CD1c-positive myeloid dendritic cell (primary cell): Measurements from ENCODE around the gene KCNG2.

Source experiments
- DNase-seq: peaks from one replicate; pipeline ENCODE4 v3.0.0-alpha.2; 2016; ENCODE audit errors: extremely low spot score

Gene KCNG2

DNA sequence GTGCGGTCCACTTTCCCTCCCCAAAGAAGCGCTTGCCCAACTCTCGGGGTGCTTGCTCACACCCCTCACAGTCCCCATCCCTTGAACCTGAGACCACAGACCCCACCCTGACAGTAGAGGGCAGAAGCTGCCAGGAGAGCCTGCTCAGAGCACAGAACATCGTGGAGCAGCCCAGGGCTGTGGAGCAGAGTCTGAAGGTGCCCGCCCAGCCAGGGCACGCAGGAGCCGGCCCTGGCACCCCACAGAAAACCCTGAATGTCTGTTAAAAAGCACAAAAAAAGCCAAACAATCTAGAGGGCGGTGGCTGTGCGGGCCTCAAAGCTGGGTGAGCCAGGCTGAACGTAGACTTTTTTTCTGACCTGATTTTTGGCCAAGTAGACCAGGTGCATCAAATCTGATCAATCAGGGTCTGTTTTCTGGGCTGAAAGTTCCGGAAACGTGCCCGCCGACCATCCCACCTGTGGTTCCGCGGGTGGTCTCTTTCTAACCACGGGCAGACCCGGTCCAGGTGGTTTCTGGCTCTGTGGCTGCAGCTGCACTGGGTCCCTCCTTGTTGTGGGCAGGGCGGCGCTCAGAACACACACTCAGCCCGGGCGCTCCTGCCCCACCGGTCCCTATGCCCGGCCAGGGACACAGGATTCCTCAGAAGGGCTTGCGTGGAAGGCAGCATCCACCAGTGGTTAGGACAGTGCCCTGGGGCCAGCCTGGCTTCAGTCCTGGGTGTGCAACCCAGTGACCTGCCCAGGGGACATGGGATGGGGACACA, 87.4 kb downstream of the KCNG2 start:
- no peak for DNase-seq

DNA sequence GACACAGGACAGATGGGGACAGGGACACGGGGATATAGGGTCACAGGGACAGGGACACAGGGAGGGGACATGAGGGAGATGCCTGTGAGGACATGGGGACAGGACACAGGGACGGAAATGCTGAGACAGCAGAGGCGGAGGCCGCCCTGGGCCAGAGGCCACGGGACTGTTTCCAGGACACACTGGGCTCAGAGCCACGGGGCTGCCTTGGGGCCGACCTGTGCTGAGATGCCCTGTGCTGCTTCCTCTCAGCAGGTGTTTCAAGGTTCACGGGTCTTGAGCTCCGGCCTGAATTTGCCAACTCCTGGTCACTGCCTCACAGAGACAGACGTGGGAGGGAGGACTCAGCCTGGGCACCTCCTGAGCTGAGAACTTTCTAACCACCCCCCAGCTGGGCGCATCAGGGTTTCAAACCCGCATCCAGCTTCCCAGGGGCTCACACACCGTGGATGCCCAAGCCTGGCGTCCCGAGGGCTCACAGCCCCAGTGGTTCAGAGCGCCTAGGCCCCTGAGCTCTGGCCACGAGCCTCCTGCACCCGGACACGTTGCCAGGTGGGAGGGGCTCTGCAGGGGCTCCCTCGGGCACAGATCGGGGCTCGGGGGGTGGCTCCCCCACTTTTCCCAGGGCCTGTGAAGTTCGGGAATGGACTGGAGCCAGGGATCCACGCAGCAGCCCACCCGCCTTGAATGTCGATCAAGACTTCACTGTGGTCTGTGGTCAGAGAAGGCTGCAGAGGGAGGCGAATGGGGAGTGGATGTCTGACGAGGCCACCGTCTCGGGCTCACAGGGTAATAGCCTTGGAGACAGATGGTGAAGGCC, 89.7 kb downstream of the KCNG2 start:
- no peak for DNase-seq

DNA sequence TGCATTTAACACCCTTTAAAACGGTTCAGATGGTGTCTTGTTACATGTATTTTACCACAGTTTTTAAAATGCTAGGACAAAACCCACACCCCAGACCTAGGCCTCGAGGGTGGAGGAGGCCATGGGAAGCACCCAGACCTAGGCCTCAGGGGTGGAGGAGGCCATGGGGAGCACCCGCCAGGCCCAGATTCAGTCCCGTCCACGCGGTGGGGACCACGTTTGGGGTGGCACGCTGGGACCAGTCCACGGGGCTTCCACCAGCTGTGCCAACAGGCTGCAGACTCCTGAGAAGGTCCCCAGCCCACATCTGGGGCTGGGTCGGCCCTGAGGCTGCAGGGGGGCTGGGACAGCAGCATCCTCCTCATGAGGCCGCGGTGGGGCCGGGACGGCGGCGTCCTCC, 90.3 kb downstream of the KCNG2 start:
- DNase-seq: no peak

DNA sequence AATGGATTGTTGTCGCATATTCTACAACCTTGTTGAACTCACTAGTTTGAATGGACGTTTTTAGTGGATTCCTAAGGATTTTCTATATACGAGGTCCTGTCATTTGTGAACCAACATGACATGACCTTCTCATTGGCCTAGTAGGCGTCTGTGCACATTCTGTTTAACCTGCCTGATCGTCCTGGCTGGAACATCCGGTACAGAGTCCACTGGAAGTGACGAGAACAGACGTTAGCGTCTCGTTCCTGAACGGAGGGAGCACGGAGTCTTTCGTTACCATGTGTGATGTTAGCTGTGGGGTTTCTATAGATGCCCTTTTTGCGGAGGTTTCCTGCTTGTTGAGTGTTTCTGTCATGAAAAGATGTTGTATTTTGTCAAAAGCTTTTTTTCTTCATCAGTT, 91.8 kb downstream of the KCNG2 start:
- no peak for DNase-seq

DNA sequence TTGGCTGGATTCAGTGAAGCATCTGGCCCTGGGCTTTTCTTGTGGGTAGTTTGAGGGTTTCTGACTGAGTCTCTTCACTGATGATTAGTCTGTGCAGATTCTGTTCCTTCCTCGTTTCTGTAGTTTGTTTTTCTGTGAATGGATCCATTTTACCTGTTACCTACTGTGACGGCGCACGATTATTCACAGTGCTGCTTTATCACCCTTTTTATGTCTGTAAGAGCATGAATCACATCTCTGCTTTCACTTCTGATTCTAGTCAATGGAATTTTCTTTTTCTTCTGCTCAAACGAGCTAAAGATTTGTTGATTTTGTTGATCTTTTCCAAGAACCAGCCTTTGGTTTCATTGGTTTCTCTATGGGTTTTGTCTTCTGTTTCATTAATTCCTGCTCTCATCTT, 92.9 kb downstream of the KCNG2 start:
- DNase-seq: no peak

DNA sequence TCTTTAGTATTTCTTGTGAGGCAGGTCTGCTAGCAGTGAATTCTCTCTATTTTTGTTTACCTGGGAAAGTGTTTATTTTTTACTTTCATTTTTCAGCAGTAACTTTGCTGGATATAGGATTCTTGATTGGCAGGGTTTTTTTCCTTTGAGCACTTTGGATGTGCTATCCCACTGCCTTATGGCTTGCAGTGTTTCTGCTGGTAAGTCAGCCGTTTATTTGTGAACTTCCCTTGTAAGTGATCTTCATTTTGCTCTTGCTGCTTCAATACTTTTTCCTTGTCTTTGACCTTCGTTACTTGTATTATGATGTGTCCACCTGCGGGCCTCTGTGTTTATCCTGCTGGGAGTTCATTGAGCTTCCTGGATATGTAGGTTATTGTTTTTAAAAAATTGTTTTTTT, 99.0 kb downstream of the KCNG2 start:
- DNase-seq: no peak

DNA sequence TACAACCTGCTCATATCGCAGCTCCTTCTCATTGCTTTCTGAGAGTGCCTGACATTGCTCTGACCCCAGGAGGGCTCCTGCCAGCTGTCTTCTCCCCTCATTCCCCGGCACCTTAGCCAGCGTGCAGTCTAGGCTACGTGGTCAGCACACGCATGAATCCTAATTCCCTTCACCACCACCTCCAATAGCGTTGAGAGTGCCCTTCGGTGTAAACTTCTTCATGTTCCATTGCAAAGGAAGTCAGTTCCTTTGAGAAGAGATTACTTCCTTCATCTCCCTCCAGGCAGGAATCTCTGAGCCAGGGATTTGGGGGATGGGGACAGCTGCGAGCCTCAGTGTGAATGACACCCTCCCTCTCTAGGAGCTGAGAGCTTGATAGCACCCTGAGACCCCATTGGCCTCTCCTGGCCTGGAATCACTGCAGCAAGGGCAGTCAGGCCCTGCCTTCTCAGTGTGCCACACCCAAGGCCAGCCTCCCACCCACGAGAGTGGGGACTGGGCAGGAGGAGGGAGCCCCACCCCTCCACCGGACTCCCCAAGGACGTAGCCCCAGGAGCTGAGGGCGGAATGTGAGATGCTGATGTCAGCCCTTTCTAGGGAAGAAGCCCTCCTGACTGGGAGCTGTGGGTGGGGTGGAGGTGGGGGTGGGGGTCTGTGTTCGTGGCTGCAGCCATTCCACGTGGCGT, 100.3 kb downstream of the KCNG2 start:
- no peak for DNase-seq

DNA sequence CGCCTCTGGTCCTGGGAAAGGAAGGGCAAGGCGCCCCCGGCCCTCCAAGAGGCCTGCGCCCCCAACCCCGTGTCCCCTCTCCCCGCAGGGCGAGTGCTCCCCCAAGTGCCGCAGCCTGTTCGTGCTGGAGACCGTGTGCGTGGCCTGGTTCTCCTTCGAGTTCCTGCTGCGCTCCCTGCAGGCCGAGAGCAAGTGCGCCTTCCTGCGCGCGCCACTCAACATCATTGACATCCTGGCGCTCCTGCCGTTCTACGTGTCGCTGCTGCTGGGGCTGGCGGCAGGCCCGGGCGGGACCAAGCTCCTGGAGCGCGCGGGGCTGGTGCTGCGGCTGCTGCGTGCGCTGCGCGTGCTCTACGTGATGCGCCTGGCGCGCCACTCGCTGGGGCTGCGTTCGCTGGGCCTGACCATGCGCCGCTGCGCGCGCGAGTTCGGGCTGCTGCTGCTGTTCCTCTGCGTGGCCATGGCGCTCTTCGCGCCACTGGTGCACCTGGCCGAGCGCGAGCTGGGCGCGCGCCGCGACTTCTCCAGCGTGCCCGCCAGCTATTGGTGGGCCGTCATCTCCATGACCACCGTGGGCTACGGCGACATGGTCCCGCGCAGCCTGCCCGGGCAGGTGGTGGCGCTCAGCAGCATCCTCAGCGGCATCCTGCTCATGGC, 101.3 kb downstream of the KCNG2 start:
- no peak for DNase-seq

DNA sequence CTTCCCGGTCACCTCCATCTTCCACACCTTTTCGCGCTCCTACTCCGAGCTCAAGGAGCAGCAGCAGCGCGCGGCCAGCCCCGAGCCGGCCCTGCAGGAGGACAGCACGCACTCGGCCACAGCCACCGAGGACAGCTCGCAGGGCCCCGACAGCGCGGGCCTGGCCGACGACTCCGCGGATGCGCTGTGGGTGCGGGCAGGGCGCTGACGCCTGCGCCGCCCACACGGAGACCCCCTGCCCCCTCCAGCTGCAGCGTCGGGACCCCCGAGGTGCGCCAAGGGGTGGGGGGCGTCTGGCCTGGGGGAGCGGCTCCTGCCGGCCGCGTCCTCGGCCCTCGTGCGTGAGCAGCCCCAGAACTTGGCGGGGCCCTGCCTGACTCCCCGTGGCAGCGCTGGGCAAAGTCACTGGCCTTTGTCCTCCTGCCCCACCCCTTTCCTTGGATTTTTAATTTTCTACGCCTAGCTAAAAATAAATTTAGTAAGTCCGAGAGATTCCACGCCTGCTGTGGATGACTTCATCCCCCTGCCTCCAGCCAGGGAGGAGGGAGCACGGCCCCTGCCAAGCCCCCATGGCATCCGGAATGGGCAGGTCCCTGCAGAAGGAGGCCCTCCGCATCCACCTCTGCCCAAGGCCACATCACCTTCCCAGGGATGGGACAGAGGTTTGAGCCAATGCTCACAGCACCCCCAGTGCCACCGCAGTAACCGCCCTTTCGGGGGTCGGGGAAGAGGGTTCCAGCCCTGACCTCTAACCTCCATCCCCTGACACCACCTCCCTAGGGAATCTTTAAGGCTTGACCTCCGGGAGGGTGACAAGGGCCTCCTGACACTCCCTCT, 102.1 kb downstream of the KCNG2 start:
- no peak for DNase-seq

DNA sequence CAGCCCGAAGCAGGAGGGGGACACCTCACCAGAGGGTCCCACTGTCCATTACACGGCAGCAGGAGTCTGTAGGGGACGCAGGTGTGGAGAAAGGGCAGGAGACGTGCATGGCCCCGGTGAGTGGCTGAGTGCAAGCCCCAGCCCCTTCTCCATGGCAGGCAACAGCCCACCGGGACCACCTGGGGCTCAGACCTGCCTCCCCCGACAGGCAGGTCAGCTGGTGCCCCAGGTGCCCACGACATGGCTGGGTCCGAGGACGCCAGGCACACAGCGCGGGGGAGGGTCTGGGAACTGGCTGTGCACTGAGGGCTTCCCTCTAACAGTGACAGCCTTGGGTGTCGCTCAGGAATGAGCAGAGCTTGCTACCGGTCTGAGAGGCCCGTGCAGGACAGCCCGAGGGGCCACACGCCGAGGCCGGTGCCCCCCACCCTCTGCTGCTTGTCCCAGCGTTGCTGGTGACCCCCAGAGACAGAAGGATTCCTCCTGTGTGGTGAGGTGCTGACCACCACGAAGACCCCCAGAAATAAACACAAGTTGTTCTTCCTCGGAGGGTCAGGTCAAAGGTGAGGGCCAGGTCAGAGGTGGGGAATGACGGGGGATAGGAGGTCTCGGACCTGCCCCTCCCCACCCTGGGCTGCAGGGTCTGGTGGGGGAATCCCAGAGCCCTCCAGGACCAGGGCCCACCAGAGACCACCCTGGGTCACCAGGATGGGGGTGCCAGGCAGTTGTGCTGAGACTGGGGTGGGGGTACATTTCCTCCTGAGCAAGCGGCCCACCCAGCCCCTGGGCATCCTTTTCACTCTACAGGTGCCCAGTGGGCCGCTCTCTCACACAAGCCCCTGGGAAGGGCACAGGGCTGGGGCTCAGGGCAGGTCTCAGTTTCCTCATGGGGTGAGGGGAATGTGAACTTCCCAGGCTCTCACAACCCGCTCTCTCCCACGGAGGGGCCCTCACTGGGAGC, 103.2 kb downstream of the KCNG2 start:
- no peak for DNase-seq

DNA sequence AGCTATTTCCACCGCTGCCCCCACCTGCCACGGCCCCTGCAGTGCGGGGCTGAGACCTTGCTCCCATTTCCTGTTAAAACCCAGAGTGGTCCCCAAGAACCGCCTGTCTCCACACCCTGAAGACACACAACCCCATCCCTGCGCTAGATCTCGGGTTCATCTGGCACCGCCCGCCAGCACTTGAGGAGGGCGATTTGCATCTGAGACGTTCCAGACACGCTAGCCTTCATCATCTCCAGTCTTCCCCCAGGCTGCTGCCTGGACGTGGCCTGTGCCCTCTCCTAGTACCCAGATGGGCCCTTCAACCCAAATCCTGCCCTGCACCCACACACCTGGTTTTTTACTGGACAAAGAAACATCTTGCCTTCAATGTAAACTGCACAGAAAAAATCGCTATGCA, 103.9 kb downstream of the KCNG2 start:
- DNase-seq: no peak

DNA sequence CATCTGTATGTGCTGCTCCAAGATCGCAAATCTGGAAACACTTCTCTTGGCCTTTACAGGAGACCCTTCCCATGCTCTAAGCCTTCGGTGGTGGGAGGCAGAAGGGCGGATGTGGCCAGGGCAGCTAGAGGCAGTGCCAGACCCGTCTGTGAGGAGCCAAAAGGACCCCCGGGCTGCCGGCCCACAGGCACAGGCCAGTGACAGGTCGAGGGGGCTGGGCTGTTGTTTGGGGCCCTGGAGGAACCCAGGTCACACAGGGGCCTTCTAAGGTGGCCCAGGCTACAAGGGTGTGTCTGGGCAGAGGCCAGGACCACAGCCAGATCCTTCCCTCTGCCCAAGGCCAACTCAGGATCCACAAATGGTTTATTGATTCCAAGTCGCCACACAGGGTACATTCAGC, 104.3 kb downstream of the KCNG2 start:
- DNase-seq: no peak

DNA sequence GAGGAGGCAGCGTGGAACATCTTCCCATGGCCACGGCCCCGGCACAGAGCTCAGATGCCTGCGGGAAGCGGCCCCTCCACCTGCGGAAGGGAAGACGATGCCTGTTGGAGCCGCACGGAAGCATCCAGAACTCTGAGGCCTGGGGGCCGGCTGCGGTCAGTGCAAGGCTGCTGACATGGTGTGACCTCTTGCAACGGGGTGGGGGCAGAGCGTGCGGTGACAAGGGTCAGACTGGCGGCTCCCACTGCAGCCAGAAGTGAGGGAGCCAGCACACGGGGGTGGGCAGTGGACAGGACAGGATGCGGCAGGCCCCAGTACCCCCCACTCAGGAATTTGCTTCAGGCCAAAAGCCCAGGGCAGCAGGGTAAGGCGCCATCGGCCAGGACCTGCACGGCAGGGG, 104.9 kb downstream of the KCNG2 start:
- DNase-seq: no peak

DNA sequence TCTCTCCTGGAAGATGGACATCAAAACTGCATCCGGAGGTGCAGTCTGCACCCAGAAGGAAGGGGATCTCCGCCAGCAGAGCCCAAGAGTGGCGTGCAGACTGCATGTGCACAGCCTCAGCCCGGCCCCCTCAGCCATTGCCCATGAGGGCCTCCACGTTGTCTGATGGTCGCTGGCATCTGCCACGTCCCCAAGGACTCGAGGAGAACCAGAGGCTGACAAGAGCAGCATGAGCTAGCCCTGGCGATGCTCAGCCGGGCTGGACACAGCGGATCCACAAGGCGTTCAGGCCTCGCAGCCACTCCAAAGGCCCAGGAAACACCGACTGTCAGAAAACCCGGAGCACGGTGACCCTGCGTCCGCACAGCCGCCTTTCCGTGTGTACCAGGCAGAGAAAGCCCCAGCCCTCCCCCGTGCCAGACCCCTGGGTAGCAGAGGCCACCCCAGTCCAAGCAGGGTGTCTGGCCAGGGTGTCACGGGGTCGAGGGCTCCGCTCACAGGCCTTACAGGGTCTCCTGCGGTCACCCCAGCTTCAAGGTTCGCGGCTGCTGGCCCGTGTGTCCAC, 105.4 kb downstream of the KCNG2 start:
- no peak for DNase-seq

DNA sequence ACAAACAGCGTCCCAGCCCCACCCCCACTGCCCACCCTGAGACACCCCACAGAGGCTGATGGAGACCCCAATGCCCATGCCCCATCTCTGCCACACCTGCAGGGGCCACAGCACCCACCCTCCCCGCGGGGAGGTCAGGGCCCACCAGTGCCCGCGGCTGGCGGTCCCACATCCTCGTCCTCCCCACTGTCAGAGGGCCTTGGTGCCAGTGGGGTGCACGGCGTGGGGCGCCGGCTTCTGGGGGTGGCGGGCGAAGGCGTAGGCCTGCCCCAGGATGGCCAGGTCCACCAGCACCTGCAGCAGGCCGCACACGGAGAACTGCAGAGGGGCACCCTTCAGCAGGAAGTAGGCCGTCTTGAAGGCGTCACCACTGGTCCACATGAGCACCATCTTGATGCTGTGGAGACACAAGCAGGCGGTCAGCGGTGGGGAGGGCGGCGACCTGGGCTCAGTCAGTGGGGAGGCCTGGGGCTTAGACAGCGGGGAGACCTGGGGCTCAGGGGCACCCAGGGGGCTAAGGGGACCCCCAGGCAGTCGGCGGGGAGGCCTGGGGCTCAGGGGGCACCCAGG, 106.1 kb downstream of the KCNG2 start:
- DNase-seq: no peak

DNA sequence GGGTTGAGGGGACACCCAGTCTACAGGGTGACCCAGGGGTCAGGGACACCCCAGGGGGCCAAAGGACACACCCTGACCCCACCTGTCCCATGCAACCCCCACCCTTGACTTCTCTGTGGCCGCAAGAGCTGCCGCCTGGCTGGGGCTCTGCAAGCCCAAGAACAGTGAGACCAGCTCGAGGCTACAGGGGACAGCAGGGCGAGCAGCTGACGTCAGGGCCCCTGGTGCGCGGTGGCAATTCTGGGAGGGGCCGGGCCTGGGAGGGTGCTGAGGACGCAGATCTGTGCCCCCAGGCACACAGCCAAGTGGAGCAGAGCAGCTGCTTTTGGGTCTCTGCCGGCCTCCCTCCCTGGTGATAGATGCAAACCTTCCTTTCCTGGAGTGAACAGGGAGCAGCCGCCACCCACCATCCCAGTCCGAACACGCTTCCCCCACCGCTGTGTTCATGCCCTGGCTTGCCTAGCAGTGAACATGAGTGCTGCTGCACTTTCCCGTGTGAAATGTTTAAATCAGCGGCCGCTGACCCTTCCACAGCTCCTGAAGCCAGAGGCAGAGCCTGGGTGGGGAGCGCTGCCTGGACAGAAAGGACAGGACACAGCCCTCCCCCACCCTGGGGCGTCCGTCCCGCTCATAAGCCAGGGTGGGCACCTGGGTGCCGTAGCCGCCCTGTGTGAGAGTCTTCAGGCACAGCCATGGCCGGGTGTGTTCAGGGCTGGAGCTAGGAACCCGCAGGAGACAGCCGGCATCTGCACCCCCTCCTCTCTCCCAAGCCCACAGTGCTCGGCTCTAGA, 106.8 kb downstream of the KCNG2 start:
- DNase-seq: no peak

DNA sequence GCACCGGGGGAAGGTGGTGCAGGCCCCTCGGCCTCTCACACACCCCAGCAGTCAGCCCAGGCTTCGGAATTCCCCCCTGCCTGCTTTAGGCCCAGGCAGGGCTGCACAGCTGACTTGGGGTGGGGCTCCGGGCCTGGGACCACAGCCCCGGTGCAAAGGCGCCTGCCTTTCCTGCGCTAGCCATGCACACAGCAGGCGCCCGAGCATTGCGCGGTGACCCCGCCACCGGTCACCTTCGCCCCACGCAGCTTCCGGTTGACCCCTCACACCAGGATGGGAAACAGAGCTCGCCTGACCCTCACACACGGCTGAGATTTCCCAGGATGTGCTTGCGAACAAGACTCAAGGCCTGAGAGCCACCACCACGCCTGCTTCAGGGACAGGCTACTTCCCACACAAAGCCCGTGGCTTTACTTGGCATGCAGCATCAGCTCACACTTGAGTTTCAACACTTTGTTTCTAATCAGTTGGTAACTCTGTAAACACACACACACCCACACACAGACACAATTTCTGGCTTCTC, 107.7 kb downstream of the KCNG2 start:
- DNase-seq: peak; percentile 67

DNA sequence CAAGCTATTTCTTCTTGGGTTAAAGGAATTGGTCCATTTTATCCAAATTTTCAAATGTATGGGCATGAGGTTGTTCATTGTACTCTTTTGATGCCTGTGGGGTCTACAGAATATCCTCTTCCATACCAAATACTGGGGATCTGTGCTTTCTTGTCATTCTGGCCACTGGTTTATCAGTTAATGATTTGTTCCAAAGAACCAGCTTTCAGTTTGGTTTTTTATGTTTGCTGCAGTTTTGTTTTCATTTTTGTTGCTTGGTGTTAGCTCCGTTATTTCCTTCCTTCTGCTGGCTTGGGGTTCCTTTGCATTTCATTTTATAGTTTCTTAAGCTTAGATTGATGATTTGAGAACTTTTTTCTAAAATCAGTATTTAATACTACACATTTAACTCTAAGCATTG, 108.3 kb downstream of the KCNG2 start:
- no peak for DNase-seq
